GM12872 (cell line): Measurements from ENCODE around the gene DLEU7.

ENCODE experiments used
- CTCF ChIP-seq: IDR thresholded peaks from 3 replicates; pipeline ENCODE4 v1.5.1; 2011; ENCODE audit warnings: low read depth, mild to moderate bottlenecking, low read length, moderate library complexity; ENCODE audit not compliant: insufficient read depth

Gene DLEU7

GRCh38 chr13:50843257-50844083 is at the start of gene DLEU7:
TSS of gene DLEU7 (minus strand) at chr13:50843692. CDS start at chr13:50843646, 46 bp downstream.
- TF ChIP-seq CTCF = no peak

- no peak for TF ChIP-seq CTCF
Observed at GRCh38 chr13:50892210-50892944, 48.9 kb upstream of the DLEU7 start.

GRCh38 chr13:50891206-50891605 is 47.7 kb upstream of the DLEU7 start:
- TF ChIP-seq CTCF = no peak

- no peak for TF ChIP-seq CTCF
Observed at GRCh38 chr13:50889317-50889716, 45.8 kb upstream of the DLEU7 start.

GRCh38 chr13:50888362-50888761 is 44.9 kb upstream of the DLEU7 start:
- no peak for TF ChIP-seq CTCF

GRCh38 chr13:50887151-50887550 is 43.7 kb upstream of the DLEU7 start:
- TF ChIP-seq CTCF = no peak

GRCh38 chr13:50884265-50884664 is 40.8 kb upstream of the DLEU7 start:
- no peak for TF ChIP-seq CTCF
